ENCODE measurements around the gene C11orf16. TPM values are rescaled to one million over a fixed set of nuclear protein-coding genes. Genes with fewer than 3 reads are reported as not detected.
A peak's percentile ranks its signal among the peaks of the same experiment; 100 is the strongest.
"Not testable (repeated sequence)": the region's sequence is repeated elsewhere in the genome, so short reads cannot be mapped to it uniquely, and the experiment has no call there.

C11orf16 gene
- polyA plus RNA-seq, 1 donor, result 0.96 TPM

- not testable (repeated sequence) for DNase-seq
Observed at GRCh38 chr11:8935789-8936188, 3.0 kb upstream of the C11orf16 start.

GRCh38 chr11:8934742-8935488 is 2.2 kb upstream of the C11orf16 start:
- DNase-seq, result no peak

GRCh38 chr11:8933931-8934330 is 1.2 kb upstream of the C11orf16 start:
- DNase-seq, result no peak

GRCh38 chr11:8930456-8931175 is 2.1 kb downstream of the C11orf16 start:
- DNase-seq, result no peak

GRCh38 chr11:8928981-8929615 is 3.6 kb downstream of the C11orf16 start:
- no peak for DNase-seq

GRCh38 chr11:8928205-8928604 is 4.5 kb downstream of the C11orf16 start:
- no peak for DNase-seq

GRCh38 chr11:8927233-8927632 is 5.5 kb downstream of the C11orf16 start:
- DNase-seq, result no peak

GRCh38 chr11:8926236-8926635 is 6.5 kb downstream of the C11orf16 start:
- DNase-seq, result no peak

- DNase-seq, result no peak
Observed at GRCh38 chr11:8925711-8926110, 7.0 kb downstream of the C11orf16 start.

- no peak for DNase-seq
Observed at GRCh38 chr11:8922691-8923090, 10.1 kb downstream of the C11orf16 start.

GRCh38 chr11:8917157-8917825 is 15.5 kb downstream of the C11orf16 start:
- DNase-seq, result no peak

GRCh38 chr11:8914661-8915018 is 18.1 kb downstream of the C11orf16 start:
- no peak for DNase-seq

- DNase-seq, result peak; percentile 53
Observed at GRCh38 chr11:8913961-8914660, 18.6 kb downstream of the C11orf16 start.

GRCh38 chr11:8911029-8911823 is 21.5 kb downstream of the C11orf16 start, which contains the start of gene AKIP1:
Gene AKIP1, plus strand, starts transcription at chr11:8911189. Its CDS starts 261 bp downstream, at chr11:8911450.
- DNase-seq, result peak; percentile 97

GRCh38 chr11:8910649-8911026 is 22.1 kb downstream of the C11orf16 start:
- no peak for DNase-seq

- DNase-seq, result no peak
Observed at GRCh38 chr11:8908099-8908498, 24.6 kb downstream of the C11orf16 start.

- no peak for DNase-seq
Observed at GRCh38 chr11:8907116-8907515, 25.6 kb downstream of the C11orf16 start.

GRCh38 chr11:8905528-8906165 is 27.1 kb downstream of the C11orf16 start:
- no peak for DNase-seq

- no peak for DNase-seq
Observed at GRCh38 chr11:8899119-8899753, 33.5 kb downstream of the C11orf16 start.

- not testable (repeated sequence) for DNase-seq
Observed at GRCh38 chr11:8891185-8891584, 41.6 kb downstream of the C11orf16 start.
